GM23338 (cell line): ENCODE data around the gene LPGAT1.

ENCODE experiments used
- CTCF ChIP-seq, 2 experiments: fragments of 200-600 bp in 1 of 2; sonication (generic) in 1 of 2; conservative IDR thresholded peaks; 2 replicates each; pipeline versions ENCODE4 v1.5.1 to v1.6.1; 2016 to 2017; ENCODE audit warnings: antibody characterized with exemption in 2 of 2, low read depth in 2 of 2, mild to moderate bottlenecking in 2 of 2, moderate library complexity in 1 of 2
- EZH2 ChIP-seq: fragments of 200-600 bp; sonication (generic); IDR thresholded peaks from one replicate; pipeline ENCODE4 v1.8.0; 2017; ENCODE audit warnings: antibody characterized with exemption, mild to moderate bottlenecking, low read depth; ENCODE audit not compliant: unreplicated experiment
- EZH2phosphoT487 ChIP-seq: fragments of 200-600 bp; sonication (generic); IDR thresholded peaks from one replicate; pipeline ENCODE4 v1.8.1; 2018; ENCODE audit warnings: antibody characterized with exemption; ENCODE audit not compliant: unreplicated experiment
- NANOG ChIP-seq: IDR thresholded peaks from 2 replicates; pipeline ENCODE4 v1.6.1; 2016; ENCODE audit warnings: antibody characterized with exemption, borderline replicate concordance
- POLR2AphosphoS5 ChIP-seq: IDR thresholded peaks from 2 replicates; pipeline ENCODE4 v1.6.1; 2016; ENCODE audit warnings: antibody characterized with exemption, low read depth
- REST ChIP-seq: IDR thresholded peaks from one replicate; pipeline ENCODE4 v1.6.1; 2018; ENCODE audit warnings: antibody characterized with exemption; ENCODE audit not compliant: unreplicated experiment

GRCh38 chr1:211723273-211723672 lies 107.3 kb downstream of the LPGAT1 start:
- TF ChIP-seq CTCF (conservative IDR thresholded peaks at IDR 0.05; ENCODE audit: low read depth in 2 of 2) (no peak), POLR2AphosphoS5 (no peak), EZH2phosphoT487 (no peak), REST (no peak), EZH2 (no peak), NANOG (no peak)
